Erythroblast (primary cell): ENCODE data around the gene OOSP4B.

Experiments used
- GATA1 ChIP-seq: IDR thresholded peaks from 2 replicates; pipeline ENCODE4 v1.6.1; 2011; ENCODE audit warnings: low read depth, mild to moderate bottlenecking, control low read depth, low read length, moderate library complexity
- POLR2A ChIP-seq: IDR thresholded peaks from 2 replicates; pipeline ENCODE4 v1.6.1; 2011; ENCODE audit warnings: mild to moderate bottlenecking, low read length

GRCh38 chr11:60018058-60018457 lies 1.1 kb downstream of the OOSP4B start:
- TF ChIP-seq POLR2A (no peak), GATA1 (no peak)
